ENCODE data around the gene OGFOD1. TPM values are rescaled to one million over a fixed set of nuclear protein-coding genes. Genes with fewer than 3 reads are reported as not detected.

The OGFOD1 gene
- total and polyA plus RNA-seq, 2 experiments from 2014 or later: 74.5 to 76.3 TPM

GRCh38 chr16:56510544-56510943 is 59.2 kb downstream of the OGFOD1 start (continued):
- no peak for TF ChIP-seq ZNF331 (CRISPR knock-in tag; IDR thresholded peaks at IDR 0.05; ENCODE audit: low read depth)
- no peak for TF ChIP-seq JUNB (IDR thresholded peaks at IDR 0.05; ENCODE audit: unreplicated experiment)
- no peak for TF ChIP-seq POLR2AphosphoS5 (IDR thresholded peaks at IDR 0.05; ENCODE audit: low read depth)

- ATAC-seq (no peak), DNase-seq (ENCODE audit: low spot score) (no peak)
- H3K27me3 Mint-ChIP-seq (ENCODE audit: insufficient read depth, low read depth, poor library complexity): no peaks in the 10 kb centered on the region
- TF ChIP-seq ETS1 (IDR thresholded peaks at IDR 0.05) (no peak), CREB1 (CRISPR knock-in tag; IDR thresholded peaks at IDR 0.05; ENCODE audit: low read depth) (no peak), NANOG (IDR thresholded peaks at IDR 0.05; ENCODE audit: borderline replicate concordance) (no peak), ZNF462 (CRISPR knock-in tag; IDR thresholded peaks at IDR 0.05) (no peak), CTCF (conservative IDR thresholded peaks at IDR 0.05; ENCODE audit: low read depth in 2 of 2) (no peak), POLR2AphosphoS5 (IDR thresholded peaks at IDR 0.05; ENCODE audit: low read depth) (no peak), REST (IDR thresholded peaks at IDR 0.05; ENCODE audit: unreplicated experiment) (no peak), ZNF114 (CRISPR knock-in tag; IDR thresholded peaks at IDR 0.05) (no peak), EZH2 (IDR thresholded peaks at IDR 0.05; ENCODE audit: low read depth, unreplicated experiment) (no peak)
- Histone ChIP-seq H4K20me1 (replicated peaks; ENCODE audit: insufficient read depth) (no peaks in the 10 kb centered on the region; the same call in 1 of the 2 replicates), H3K36me3 (ENCODE audit: insufficient read depth) (no peaks in the 10 kb centered on the region), H3K4me1 (ENCODE audit: insufficient read depth) (peaks cover 3% of the 10 kb centered on the region; the same call in 1 of the 2 replicates), H3K4me2 (no peak overlapping the region), H3F3A (replicated peaks; ENCODE audit: low read depth) (no peaks in the 10 kb centered on the region), H3K4me3 (no peak overlapping the region), H2AFZ (no peak overlapping the region), H3K79me2 (replicated peaks; ENCODE audit: insufficient read depth) (no peaks in the 10 kb centered on the region; the same call in 1 of the 2 replicates), H3K9me2 (ENCODE audit: insufficient read depth) (no peaks in the 10 kb centered on the region), H3K27ac (ENCODE audit: low read depth) (no peak overlapping the region), H3K27me3 (ENCODE audit: insufficient read depth) (no peaks in the 10 kb centered on the region)
- peaks cover 3% of the 10 kb centered on the region; the same call in 1 of the 3 replicates for H3K36me3 Mint-ChIP-seq (ENCODE audit: low read depth)
- H3K9me3 Mint-ChIP-seq: no peaks in the 10 kb centered on the region
- no peaks in the 10 kb centered on the region; the same call in 2 of the 3 replicates for H3K4me1 Mint-ChIP-seq
- no peak overlapping the region for H3K27ac Mint-ChIP-seq
- H3K4me3 Mint-ChIP-seq: no peak overlapping the region
Measured at GRCh38 chr16:56512025-56512424, 60.7 kb downstream of the OGFOD1 start.
